Mesodermal cell (in vitro differentiated cells): ENCODE results near the gene FOLR2.

Experiments
- H3K27ac ChIP-seq: 2 replicates; pipeline ENCODE4 v1.7.0; 2013; ENCODE audit warnings: mild to moderate bottlenecking, low read depth, low read length, moderate library complexity; ENCODE audit not compliant: severe bottlenecking
- H3K36me3 ChIP-seq: 2 replicates; pipeline ENCODE4 v1.7.1; 2013; ENCODE audit warnings: mild to moderate bottlenecking, low read length, moderate library complexity; ENCODE audit not compliant: control insufficient read depth, insufficient read depth
- H3K4me1 ChIP-seq: one replicate; pipeline ENCODE4 v1.7.1; 2013; ENCODE audit warnings: mild to moderate bottlenecking, low read length; ENCODE audit not compliant: insufficient read depth, control insufficient read depth, poor library complexity, severe bottlenecking
- H3K4me3 ChIP-seq: 2 replicates; pipeline ENCODE4 v1.7.0; 2013; ENCODE audit warnings: low read length, control low read depth, mild to moderate bottlenecking; ENCODE audit not compliant: insufficient read depth, poor library complexity, severe bottlenecking; ENCODE audit errors: extremely low read depth
- H3K9me3 ChIP-seq: 2 replicates; pipeline ENCODE4 v1.7.1; 2013; ENCODE audit warnings: mild to moderate bottlenecking, low read length, moderate library complexity; ENCODE audit not compliant: control insufficient read depth
- WGBS, 2 experiments: methylation state at CpG; one replicate each; pipeline ENCODE4 v1.1.5; 2013; ENCODE audit warnings: missing lambda C conversion rate in 2 of 2; ENCODE audit not compliant: insufficient coverage in 2 of 2; 5-methylcytosine and 5-hydroxymethylcytosine counted together

Gene FOLR2

GRCh38 chr11:72224564-72225410 is 8.2 kb downstream of the FOLR2 start, which contains the start of gene INPPL1:
Gene INPPL1 (plus strand): TSS chr11:72224767. CDS start chr11:72224985, 218 bp downstream.
- Histone ChIP-seq H3K9me3 (no peaks in the 10 kb centered on the region), H3K4me1 (peaks cover 14% of the 10 kb centered on the region), H3K4me3 (peak within 1 kb of the TSS; percentile 95), H3K27ac (peak within 1 kb of the TSS; percentile 87), H3K36me3 (peaks cover 34% of the 10 kb centered on the region)
- WGBS, 2 experiments = 0 to 1% methylated on average over 49 to 62 of the region's 81 CpGs

- no peaks in the 10 kb centered on the region for H3K9me3 ChIP-seq
- peaks cover 41% of the 10 kb centered on the region for H3K36me3 ChIP-seq
- 9 to 15% methylated on average over 7 to 10 of the region's 11 CpGs for WGBS, 2 experiments
- H3K4me1 ChIP-seq = peaks cover 14% of the 10 kb centered on the region
- peak overlapping the region; percentile 95 for H3K4me3 ChIP-seq
- H3K27ac ChIP-seq = no peak overlapping the region
Observed at GRCh38 chr11:72225411-72225951, 8.9 kb downstream of the FOLR2 start.

DNA sequence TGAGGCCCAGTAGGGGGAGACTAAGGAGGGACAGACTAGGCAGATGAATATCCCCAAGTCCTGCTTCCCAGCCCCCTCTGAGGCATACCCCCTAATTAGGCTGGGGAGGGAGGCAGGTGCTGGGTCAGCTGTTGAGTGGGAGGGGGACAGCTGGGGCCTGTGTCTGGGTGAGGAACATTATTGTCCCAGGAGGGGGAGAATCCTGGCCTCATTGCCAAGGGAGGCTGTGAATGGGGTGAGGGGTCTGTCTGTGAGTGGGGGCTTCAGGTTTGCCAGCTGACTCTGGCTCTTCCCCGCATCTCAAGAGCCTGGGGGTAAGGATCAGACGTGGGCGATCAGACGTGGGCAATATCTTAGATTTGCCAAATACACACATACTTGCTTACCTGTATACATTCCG is 10.1 kb downstream of the FOLR2 start:
- no peaks in the 10 kb centered on the region for H3K9me3 ChIP-seq
- no peak overlapping the region for H3K27ac ChIP-seq
- H3K4me3 ChIP-seq = no peak overlapping the region
- peaks cover 54% of the 10 kb centered on the region for H3K36me3 ChIP-seq
- peaks cover 14% of the 10 kb centered on the region for H3K4me1 ChIP-seq
- 84 to 91% methylated on average over 4 to 5 of the region's 5 CpGs for WGBS, 2 experiments

DNA sequence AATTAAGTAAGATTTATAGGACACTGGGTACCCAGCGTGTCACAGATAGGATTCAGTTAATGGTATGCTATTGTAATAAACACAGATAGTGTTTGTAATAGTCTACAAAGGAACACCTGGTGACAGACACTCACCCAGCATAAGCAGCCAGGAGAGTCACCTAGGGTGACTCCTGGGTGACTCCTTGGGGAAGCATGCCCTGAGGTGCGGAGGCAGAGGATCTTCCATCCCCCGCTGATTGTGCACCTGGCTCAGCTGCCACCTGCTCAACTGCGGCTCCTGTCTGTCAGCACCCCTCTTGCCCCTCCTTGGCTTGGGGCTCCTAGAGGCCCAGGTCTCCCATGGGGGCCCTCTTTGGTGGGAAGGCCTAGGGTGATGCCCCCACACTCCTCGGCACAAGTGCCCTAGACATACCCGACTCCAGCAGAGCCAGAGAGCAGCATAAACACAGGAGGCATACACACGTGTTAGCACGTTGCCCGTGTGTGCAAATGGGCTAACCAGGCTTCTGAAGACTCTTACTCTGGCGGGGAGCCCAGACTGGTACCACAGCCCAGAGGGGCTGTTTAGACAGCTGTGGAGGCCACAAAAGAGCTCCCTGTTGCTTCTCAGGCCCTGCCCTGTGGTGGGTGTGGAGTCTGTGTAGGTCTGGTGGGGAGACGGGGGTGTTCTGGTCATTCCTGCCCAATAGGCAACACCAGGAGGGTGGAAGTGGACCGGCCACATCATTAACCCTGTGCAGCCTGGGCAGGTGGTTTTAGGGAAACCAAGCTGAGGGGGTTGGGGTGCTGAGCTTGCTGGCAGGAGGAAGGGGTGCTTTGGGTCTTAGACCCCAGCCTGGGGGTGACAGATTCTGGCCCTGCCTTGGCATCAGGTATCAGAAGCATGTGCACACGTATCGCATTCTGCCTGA is 11.0 kb downstream of the FOLR2 start:
- Histone ChIP-seq H3K36me3 (peaks cover 62% of the 10 kb centered on the region), H3K4me3 (no peak overlapping the region), H3K27ac (no peak overlapping the region), H3K9me3 (no peaks in the 10 kb centered on the region), H3K4me1 (peaks cover 7% of the 10 kb centered on the region)
- WGBS, 2 experiments = 92 to 94% methylated on average over 13 to 14 of the region's 14 CpGs

- H3K36me3 ChIP-seq = peaks cover 70% of the 10 kb centered on the region
Observed at GRCh38 chr11:72228229-72228843, 11.7 kb downstream of the FOLR2 start.

DNA sequence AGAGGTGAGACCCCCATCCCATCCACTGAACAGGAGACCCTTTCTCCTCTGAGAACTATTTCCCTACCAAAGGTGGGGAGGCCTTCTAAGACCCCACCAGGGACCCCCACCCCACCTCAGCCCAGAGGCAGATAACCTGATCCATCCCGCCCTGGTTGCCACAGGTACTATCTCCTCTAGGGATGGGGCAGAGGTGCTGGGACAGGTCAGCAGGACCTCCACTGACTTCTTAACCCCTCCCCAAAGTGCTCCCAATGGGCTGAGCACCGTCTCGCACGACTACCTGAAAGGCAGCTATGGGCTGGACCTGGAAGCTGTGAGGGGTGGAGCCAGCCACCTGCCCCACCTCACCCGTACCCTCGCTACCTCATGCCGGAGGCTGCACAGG is 12.2 kb downstream of the FOLR2 start:
- H3K27ac ChIP-seq = no peak overlapping the region
- H3K4me1 ChIP-seq = peaks cover 7% of the 10 kb centered on the region
- no peak overlapping the region for H3K4me3 ChIP-seq
- H3K9me3 ChIP-seq = no peaks in the 10 kb centered on the region
- peaks cover 75% of the 10 kb centered on the region for H3K36me3 ChIP-seq
- WGBS, 2 experiments = 88 to 100% methylated on average over 2 to 3 of the region's 7 CpGs

More at GRCh38 chr11:72228229-72228843, 11.7 kb downstream of the FOLR2 start:
- H3K4me1 ChIP-seq = peaks cover 7% of the 10 kb centered on the region
- H3K27ac ChIP-seq = no peak overlapping the region
- no peaks in the 10 kb centered on the region for H3K9me3 ChIP-seq
- WGBS, 2 experiments = 97 to 99% methylated on average over 13 of the region's 16 CpGs
- no peak overlapping the region for H3K4me3 ChIP-seq

DNA sequence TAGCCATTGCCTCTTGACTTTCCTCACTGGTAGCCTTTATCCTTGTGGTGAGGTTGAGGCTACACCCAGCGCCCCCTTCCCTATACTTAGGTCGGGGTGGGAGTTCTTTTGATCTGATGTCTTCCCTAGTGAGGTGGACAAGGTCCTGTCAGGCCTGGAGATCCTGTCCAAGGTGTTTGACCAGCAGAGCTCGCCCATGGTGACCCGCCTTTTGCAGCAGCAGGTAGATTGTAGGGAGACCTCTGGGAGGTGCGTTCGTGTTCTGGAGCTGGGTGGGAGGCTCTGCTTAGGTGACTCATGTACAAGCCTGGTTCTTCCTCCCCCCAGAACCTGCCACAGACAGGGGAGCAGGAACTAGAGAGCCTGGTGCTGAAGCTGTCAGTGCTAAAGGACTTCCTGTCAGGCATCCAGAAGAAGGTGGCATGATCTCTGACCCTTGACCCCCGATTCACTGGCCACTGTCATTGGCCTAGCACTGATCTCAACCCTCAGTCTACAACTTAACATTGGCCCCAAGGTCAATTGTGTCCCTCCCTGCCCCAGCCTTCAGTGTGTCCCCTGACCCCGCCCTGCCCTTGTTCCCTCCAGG is 12.8 kb downstream of the FOLR2 start:
- Histone ChIP-seq H3K4me1 (peaks cover 7% of the 10 kb centered on the region), H3K9me3 (no peaks in the 10 kb centered on the region), H3K27ac (no peak overlapping the region), H3K4me3 (no peak overlapping the region), H3K36me3 (peaks cover 81% of the 10 kb centered on the region)
- WGBS, 2 experiments = 96 to 98% methylated on average over 7 of the region's 8 CpGs

- 97 to 98% methylated on average over 13 to 20 of the region's 21 CpGs for WGBS, 2 experiments
- Histone ChIP-seq H3K9me3 (no peaks in the 10 kb centered on the region), H3K36me3 (peaks cover 88% of the 10 kb centered on the region), H3K27ac (no peak overlapping the region), H3K4me1 (peaks cover 7% of the 10 kb centered on the region), H3K4me3 (no peak overlapping the region)
Observed at GRCh38 chr11:72229925-72230763, 13.6 kb downstream of the FOLR2 start.

DNA sequence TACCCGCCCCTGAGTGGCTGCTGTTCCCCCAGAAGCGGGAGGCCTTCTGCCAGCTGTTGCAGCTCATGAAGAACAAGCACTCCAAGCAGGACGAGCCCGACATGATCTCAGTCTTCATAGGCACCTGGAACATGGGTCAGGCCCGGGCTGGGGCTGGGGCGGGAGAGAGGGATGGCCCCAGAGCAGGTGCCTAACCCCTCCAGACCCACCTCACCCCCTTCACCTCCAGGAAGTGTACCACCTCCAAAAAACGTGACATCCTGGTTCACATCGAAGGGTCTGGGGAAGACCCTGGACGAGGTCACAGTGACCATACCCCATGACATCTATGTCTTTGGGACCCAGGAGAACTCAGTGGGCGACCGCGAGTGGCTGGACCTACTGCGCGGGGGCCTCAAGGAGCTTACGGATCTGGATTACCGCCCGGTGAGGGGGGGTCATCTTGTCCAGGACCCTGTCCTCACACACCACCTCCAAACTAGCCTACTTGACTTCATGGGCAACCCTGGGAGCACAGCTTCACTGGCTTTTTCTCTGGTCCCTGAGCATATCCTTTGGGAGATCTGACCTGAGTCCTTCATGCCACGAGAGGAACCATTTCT is 14.3 kb downstream of the FOLR2 start:
- Histone ChIP-seq H3K27ac (no peak overlapping the region), H3K4me3 (no peak overlapping the region), H3K9me3 (no peaks in the 10 kb centered on the region), H3K4me1 (peaks cover 5% of the 10 kb centered on the region), H3K36me3 (peaks cover 95% of the 10 kb centered on the region)
- 95 to 96% methylated on average over 14 to 17 of the region's 18 CpGs for WGBS, 2 experiments
